PFSK-1 (cell line): ENCODE results near the gene GAB1.

Experiments used
- FOXP2 ChIP-seq: optimal IDR thresholded peaks from 2 replicates; pipeline ENCODE3; 2011; ENCODE audit warnings: borderline replicate concordance, control low read depth, inconsistent platforms; ENCODE audit not compliant: insufficient read depth; ENCODE audit errors: extremely low read length, extremely low read depth
- POLR2AphosphoS5 ChIP-seq: IDR thresholded peaks from 2 replicates; pipeline ENCODE4 v1.6.1; 2012; ENCODE audit warnings: low read depth, mild to moderate bottlenecking, control low read depth, low read length, moderate library complexity
- SIN3A ChIP-seq: IDR thresholded peaks from 2 replicates; pipeline ENCODE4 v1.6.1; 2012; ENCODE audit warnings: mild to moderate bottlenecking, low read length, moderate library complexity, borderline replicate concordance; ENCODE audit not compliant: insufficient read depth
- TAF1 ChIP-seq: IDR thresholded peaks from 2 replicates; pipeline ENCODE4 v1.6.1; 2012; ENCODE audit warnings: low read length, control low read depth, borderline replicate concordance; ENCODE audit not compliant: insufficient read depth
- TF ChIP-seq, protein P1 (sequence below), 2 experiments: IDR thresholded peaks; 2 replicates each; pipeline versions ENCODE4 v1.6.1 to v1.8.0; 2011 to 2012; ENCODE audit warnings: low read depth in 2 of 2, low read length in 2 of 2, control low read depth in 1 of 2, inconsistent platforms in 1 of 2, mild to moderate bottlenecking in 1 of 2, moderate library complexity in 1 of 2; ENCODE audit not compliant: insufficient read depth in 1 of 2

The GAB1 gene

DNA sequence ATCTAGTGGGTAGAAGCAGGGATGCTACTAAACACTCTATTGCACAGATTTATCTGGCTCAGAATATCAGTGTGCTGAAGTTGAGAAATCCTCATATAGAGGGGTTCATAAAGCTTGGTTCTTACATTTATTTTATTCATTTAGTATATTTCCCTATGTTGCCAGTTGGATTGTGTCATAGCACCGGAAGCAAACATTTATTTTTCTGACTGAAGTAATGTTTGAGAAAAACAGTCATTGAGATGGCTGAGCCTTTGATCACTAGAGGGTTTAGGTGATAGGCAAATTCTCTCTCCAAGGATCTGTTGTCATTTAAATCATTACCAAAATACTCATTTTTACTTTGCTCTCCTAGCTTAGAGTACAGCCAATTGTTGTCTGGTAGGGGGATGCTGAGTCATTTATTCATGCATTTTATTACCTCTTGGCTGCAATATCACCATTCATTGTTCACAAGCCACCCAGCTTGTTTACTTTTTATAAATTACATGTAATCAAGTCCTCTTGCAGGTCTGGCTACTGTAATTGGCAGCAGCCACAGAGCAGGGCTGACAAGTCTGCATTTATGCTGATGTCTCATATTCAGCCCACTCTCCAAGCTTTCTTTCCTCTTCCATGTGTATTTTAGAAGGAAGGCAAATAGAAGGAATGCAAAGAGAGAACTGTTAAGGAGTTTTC, 15.2 kb downstream of the GAB1 start:
- TF ChIP-seq SIN3A = no peak
- TF ChIP-seq, protein P1, sequence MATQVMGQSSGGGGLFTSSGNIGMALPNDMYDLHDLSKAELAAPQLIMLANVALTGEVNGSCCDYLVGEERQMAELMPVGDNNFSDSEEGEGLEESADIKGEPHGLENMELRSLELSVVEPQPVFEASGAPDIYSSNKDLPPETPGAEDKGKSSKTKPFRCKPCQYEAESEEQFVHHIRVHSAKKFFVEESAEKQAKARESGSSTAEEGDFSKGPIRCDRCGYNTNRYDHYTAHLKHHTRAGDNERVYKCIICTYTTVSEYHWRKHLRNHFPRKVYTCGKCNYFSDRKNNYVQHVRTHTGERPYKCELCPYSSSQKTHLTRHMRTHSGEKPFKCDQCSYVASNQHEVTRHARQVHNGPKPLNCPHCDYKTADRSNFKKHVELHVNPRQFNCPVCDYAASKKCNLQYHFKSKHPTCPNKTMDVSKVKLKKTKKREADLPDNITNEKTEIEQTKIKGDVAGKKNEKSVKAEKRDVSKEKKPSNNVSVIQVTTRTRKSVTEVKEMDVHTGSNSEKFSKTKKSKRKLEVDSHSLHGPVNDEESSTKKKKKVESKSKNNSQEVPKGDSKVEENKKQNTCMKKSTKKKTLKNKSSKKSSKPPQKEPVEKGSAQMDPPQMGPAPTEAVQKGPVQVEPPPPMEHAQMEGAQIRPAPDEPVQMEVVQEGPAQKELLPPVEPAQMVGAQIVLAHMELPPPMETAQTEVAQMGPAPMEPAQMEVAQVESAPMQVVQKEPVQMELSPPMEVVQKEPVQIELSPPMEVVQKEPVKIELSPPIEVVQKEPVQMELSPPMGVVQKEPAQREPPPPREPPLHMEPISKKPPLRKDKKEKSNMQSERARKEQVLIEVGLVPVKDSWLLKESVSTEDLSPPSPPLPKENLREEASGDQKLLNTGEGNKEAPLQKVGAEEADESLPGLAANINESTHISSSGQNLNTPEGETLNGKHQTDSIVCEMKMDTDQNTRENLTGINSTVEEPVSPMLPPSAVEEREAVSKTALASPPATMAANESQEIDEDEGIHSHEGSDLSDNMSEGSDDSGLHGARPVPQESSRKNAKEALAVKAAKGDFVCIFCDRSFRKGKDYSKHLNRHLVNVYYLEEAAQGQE (IDR thresholded peaks at IDR 0.05; ENCODE audit: insufficient read depth in 1 of 2, low read depth in 2 of 2, low read length in 2 of 2) = no peak

DNA sequence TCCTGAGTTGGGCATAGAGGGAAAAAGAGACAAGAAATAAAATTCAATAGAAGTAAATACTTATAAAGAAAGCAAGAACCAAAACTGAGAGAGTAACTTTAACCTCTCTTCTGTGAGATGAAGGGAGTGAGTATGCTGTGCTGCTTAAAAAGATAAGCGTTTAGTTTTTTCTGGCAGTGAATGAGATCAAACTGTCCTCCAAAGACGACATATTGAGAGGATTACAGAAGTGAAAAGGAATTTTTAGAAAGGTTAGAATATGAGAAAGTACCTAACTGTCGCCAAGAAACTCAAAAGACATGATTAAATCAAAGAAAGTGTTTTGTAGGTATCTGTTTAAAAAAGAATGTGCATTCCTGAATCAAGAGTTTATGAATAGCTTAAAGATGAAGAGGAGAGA, 16.0 kb downstream of the GAB1 start:
- TF ChIP-seq TAF1 (no peak), POLR2AphosphoS5 (no peak), SIN3A (no peak), FOXP2 (no peak)
- TF ChIP-seq, protein P1 (IDR thresholded peaks at IDR 0.05; ENCODE audit: insufficient read depth in 1 of 2, low read depth in 2 of 2, low read length in 2 of 2) = no peak

DNA sequence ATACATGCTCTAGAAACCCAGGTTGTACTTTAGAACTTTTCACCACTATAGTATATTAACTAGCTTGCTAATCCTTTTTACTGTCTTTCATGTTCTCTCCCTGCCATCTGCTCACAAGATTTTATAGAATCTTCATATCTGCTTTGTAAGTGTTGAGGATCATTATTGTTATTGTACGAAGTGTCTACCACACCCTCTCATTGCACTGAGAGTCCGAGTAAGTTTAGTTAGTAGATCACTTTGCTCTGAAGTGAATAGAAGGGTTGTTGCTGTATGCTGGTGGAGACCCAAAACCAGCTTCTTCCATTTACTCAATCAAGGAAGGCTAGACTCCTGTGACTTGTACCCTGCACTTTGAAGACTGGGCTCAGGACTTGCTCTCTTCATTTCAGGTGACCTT, 17.1 kb downstream of the GAB1 start:
- TF ChIP-seq POLR2AphosphoS5 = no peak
- TF ChIP-seq TAF1 = no peak
- TF ChIP-seq SIN3A = no peak
- TF ChIP-seq, protein P1 (IDR thresholded peaks at IDR 0.05; ENCODE audit: insufficient read depth in 1 of 2, low read depth in 2 of 2, low read length in 2 of 2) = no peak
- no peak for TF ChIP-seq FOXP2

GRCh38 chr4:143354990-143355389, 18.3 kb downstream of the GAB1 start:
- TF ChIP-seq POLR2AphosphoS5 (no peak), SIN3A (no peak), TAF1 (no peak), FOXP2 (no peak)
- TF ChIP-seq, protein P1 (IDR thresholded peaks at IDR 0.05; ENCODE audit: insufficient read depth in 1 of 2, low read depth in 2 of 2, low read length in 2 of 2) = no peak

DNA sequence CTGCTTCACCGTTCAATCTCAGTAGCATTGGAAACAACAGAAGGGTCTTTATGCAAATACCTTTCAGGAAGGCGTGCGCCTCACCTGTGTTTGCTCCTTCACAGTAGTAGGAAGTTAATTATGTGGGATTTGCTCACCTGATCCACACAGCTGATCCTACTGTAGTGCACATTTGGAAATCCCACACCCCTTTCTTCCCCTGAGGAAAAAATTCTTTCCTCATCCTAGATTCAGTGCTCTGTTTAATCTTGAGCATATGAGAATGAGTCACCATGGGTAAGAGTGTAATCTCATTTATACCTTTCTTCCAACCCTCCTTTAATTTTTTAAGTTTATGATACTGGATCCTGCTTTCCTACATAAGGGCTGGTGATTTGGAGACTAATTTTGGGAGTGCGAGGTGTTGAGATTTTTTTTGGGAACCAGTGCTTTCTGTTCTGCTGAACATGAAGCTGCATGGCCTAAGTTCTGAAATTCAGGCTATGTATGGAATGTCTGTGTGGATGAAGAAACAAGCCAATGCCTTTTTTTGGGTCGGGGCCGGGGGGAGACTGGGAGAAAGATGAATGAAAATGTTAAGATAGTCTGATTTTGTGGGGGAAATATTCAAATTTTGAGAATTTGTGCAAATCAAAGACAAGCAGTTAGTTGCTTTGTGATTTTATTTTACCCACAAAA, 19.0 kb downstream of the GAB1 start:
- TF ChIP-seq TAF1 (no peak), POLR2AphosphoS5 (no peak), SIN3A (no peak), FOXP2 (no peak)
- TF ChIP-seq, protein P1 (IDR thresholded peaks at IDR 0.05; ENCODE audit: insufficient read depth in 1 of 2, low read depth in 2 of 2, low read length in 2 of 2) = no peak
